GM12872 (cell line): ENCODE results near the gene PAFAH2.

Source experiments
- CTCF ChIP-seq: IDR thresholded peaks from 3 replicates; pipeline ENCODE4 v1.5.1; 2011; ENCODE audit warnings: low read depth, mild to moderate bottlenecking, low read length, moderate library complexity; ENCODE audit not compliant: insufficient read depth

The PAFAH2 gene

DNA sequence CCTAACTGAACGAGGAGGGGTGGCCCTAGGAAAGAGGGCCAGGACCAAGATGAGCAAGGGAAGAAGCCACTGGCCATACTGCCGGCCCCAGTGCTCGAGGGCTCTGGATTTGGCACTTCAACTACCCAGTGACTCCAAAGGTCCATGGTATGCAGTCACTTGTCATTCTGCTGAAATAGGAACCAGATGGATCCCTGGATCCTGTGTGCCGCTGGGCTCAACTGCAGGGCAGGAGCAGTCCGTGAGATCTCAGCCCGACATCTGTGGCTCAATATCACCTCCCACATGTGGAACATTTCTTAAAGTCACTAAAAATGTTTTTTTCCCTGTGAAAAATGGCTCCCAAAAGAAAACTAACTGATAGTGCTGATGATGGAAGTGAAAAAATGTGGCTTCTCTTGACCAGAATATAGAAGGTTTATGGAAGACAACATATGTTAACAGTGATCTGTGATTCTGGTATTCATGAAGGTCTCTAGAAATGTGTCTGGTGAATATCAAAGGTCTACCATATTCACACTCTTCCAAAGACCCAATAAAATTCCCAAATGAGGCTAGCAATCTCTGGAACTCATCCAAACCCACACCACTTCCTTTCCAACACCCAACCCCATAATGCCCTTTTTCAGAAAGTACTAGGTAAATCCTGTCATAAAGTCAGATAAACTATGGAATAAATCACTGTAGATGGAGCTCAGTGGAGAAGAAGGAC is 24.1 kb downstream of the PAFAH2 start:
- TF ChIP-seq CTCF, result no peak

DNA sequence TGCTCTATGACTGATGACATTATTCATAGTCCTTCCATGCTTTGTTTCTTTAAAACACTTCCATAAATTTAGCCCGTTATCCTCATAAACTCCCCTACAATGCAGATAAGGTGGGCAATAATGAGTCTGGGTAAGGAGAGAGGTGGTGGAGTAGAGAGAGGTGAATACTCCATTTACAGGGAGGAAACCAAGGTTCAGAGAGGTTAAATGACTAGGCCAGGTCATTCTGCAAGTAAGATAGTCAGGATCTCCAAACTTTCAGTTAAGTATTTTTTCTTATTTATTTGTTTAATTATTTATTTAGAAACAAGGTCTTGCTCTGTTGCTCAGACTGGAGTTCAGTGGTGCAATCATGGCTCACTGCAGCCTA is 26.1 kb downstream of the PAFAH2 start:
- no peak for TF ChIP-seq CTCF

DNA sequence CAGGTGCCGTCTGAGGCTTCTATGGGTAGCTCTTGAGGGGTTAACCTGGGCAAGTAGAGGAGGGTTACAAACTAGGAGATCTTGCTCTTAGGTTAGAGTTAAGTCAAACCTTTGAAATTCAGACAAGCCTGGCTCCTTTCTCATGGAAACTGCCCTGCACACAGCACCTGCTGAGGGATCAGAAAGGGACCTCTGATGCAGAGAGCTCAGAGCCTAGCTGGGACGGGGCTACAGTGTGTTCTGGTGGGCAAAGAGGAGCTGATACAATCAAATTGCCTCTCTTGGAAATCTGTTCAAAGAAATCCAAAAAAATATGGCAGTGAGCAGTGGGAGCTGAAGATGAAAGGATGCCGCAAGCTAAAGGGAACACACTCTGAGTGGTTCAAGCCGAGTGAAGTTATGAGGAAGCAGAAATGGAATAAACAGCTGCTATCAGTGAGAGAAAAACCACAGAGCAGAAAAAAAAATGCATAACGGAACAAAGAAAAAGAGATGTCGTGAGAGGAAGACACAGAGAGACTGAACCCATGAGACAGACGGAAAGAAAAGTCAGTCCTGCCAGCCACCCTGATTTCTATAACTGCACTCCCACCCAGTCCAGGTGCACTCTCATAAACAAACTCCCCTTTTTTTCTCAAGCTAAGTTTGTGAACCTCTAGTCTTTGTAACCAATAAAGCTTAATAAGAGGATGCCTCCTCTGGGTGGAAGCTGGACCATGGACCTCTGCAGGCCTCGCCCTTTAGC is 26.6 kb downstream of the PAFAH2 start:
- TF ChIP-seq CTCF, result no peak

GRCh38 chr1:25967308-25967707 is 30.6 kb downstream of the PAFAH2 start:
- no peak for TF ChIP-seq CTCF

DNA sequence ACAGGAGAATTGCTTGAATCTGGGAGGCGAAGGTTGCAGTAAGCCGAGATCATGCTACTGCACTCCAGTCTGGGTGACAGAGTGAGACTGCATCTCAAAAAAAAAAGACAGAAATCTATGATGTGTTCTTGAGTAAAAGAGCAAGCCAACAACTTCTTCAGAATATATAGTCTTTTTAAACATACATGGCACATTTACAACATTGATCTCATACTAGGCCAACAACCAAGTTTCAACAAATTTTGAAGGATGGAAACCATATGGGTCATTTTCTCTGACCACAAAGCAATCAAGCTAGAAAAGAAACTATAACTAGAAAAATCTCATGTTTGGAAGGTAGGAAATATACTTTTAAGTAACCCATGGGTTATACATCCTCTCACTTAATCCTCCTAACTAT is 38.3 kb downstream of the PAFAH2 start:
- no peak for TF ChIP-seq CTCF

GRCh38 chr1:25958465-25958864 is 39.4 kb downstream of the PAFAH2 start:
- no peak for TF ChIP-seq CTCF

DNA sequence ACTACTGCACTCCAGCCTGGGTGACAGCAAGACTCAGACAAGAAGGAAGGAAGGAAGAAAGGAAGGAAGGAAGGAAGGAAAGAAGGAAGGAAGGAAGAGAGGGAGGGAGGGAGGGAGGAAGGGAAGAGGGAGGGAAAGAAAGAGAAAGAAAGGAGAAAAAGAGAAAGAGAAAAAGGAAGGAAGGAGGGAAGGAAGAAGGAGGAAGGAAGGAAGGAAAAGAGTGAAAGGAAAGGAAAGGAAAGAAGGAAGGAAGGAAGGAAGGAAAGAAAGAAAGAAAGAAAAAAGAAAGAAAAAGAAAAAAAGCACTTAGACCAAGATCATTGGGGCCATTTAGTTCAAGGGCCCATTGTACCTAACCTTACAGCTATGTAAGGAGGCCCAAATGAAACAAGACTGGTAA is 42.3 kb downstream of the PAFAH2 start:
- no peak for TF ChIP-seq CTCF
